Measurements from ENCODE around the gene ATP5MG.

- TF ChIP-seq CTCF (IDR thresholded peaks at IDR 0.05) (no peak), POLR2A (IDR thresholded peaks at IDR 0.05) (no peak)
Observed at GRCh38 chr11:118406599-118407166, 5.3 kb downstream of the ATP5MG start.
